SK-N-SH treated with all-trans-retinoic acid at 6 μM for 48 hours (cell line): Measurements from ENCODE around the gene ZAP70.

Experiments used
- ATAC-seq: fragments of 200-7000 bp; cut with Tn5 transposase; 3 replicates; pipeline ENCODE4 v1.9.1; 2020; ENCODE audit warnings: mild to moderate bottlenecking, moderate library complexity
- ARNTL ChIP-seq: fragments of 450-650 bp; formaldehyde crosslinking; IDR thresholded peaks from 2 replicates; pipeline ENCODE4 v1.5.0; 2020; ENCODE audit warnings: low read depth, mild to moderate bottlenecking, moderate library complexity, borderline replicate concordance
- BACH2 ChIP-seq: fragments of 250-450 bp; sonication (Bioruptor Pico); IDR thresholded peaks from 2 replicates; pipeline ENCODE4 v1.9.0; 2021; ENCODE audit warnings: mild to moderate bottlenecking, borderline replicate concordance
- CSDC2 ChIP-seq: fragments of 250-450 bp; sonication (Bioruptor Pico); IDR thresholded peaks from 2 replicates; pipeline ENCODE4 v1.5.0; 2020; ENCODE audit warnings: mild to moderate bottlenecking, moderate library complexity
- CSRNP3 ChIP-seq: fragments of 250-450 bp; sonication (Bioruptor Pico); IDR thresholded peaks from 2 replicates; pipeline ENCODE4 v1.5.1; 2021; ENCODE audit warnings: mild to moderate bottlenecking, moderate library complexity
- ESRRG ChIP-seq: fragments of 250-450 bp; sonication (Bioruptor Pico); IDR thresholded peaks from 2 replicates; pipeline ENCODE4 v1.6.1; 2021; ENCODE audit warnings: mild to moderate bottlenecking
- GLIS3 ChIP-seq: fragments of 250-450 bp; sonication (Bioruptor Pico); IDR thresholded peaks from 2 replicates; pipeline ENCODE4 v1.5.0; 2020; ENCODE audit warnings: mild to moderate bottlenecking, moderate library complexity
- ISL1 ChIP-seq: fragments of 250-450 bp; sonication (Bioruptor Pico); IDR thresholded peaks from 2 replicates; pipeline ENCODE4 v2.1.2; 2022; ENCODE audit warnings: mild to moderate bottlenecking, moderate library complexity
- OSR1 ChIP-seq: fragments of 250-450 bp; sonication (Bioruptor Pico); IDR thresholded peaks from 2 replicates; pipeline ENCODE4 v1.8.0; 2022; ENCODE audit warnings: moderate library complexity, mild to moderate bottlenecking, inconsistent platforms
- POU6F1 ChIP-seq: fragments of 250-450 bp; sonication (Bioruptor Pico); IDR thresholded peaks from 2 replicates; pipeline ENCODE4 v1.8.0; 2021; ENCODE audit warnings: low read depth, mild to moderate bottlenecking, moderate library complexity, borderline replicate concordance
- PPARA ChIP-seq: fragments of 250-450 bp; sonication (Bioruptor Pico); IDR thresholded peaks from 2 replicates; pipeline ENCODE4 v1.5.0; 2020; ENCODE audit warnings: mild to moderate bottlenecking, borderline replicate concordance
- RARB ChIP-seq: fragments of 250-450 bp; sonication (Bioruptor Pico); IDR thresholded peaks from 2 replicates; pipeline ENCODE4 v1.8.0; 2021; ENCODE audit warnings: mild to moderate bottlenecking, moderate library complexity
- TCF4 ChIP-seq: fragments of 250-450 bp; sonication (Bioruptor Pico); IDR thresholded peaks from 2 replicates; pipeline ENCODE4 v1.8.0; 2021; ENCODE audit warnings: mild to moderate bottlenecking, moderate library complexity, borderline replicate concordance
- TOX ChIP-seq: fragments of 250-450 bp; sonication (Bioruptor Pico); IDR thresholded peaks from 2 replicates; pipeline ENCODE4 v1.8.0; 2021; ENCODE audit warnings: mild to moderate bottlenecking, moderate library complexity, borderline replicate concordance
- TSHZ2 ChIP-seq: fragments of 250-450 bp; sonication (Bioruptor Pico); IDR thresholded peaks from 2 replicates; pipeline ENCODE4 v1.5.0; 2020; ENCODE audit warnings: mild to moderate bottlenecking, moderate library complexity
- ZC3H10 ChIP-seq: fragments of 250-450 bp; sonication (Bioruptor Pico); IDR thresholded peaks from 2 replicates; pipeline ENCODE4 v1.5.1; 2021; ENCODE audit warnings: mild to moderate bottlenecking, moderate library complexity
- ZFP3 ChIP-seq: fragments of 250-450 bp; sonication (Bioruptor Pico); IDR thresholded peaks from 2 replicates; pipeline ENCODE4 v1.5.0; 2020; ENCODE audit warnings: mild to moderate bottlenecking, moderate library complexity
- ZFP30 ChIP-seq: fragments of 450-650 bp; formaldehyde crosslinking; IDR thresholded peaks from 2 replicates; pipeline ENCODE4 v1.5.0; 2022; ENCODE audit warnings: mild to moderate bottlenecking, moderate library complexity
- ZNF565 ChIP-seq: fragments of 450-650 bp; formaldehyde crosslinking; conservative IDR thresholded peaks from 2 replicates; pipeline ENCODE4 v1.5.0; 2020; ENCODE audit warnings: low read depth, mild to moderate bottlenecking, moderate library complexity
- ZNF70 ChIP-seq: fragments of 450-650 bp; formaldehyde crosslinking; IDR thresholded peaks from 2 replicates; pipeline ENCODE4 v1.5.0; 2020; ENCODE audit warnings: mild to moderate bottlenecking, moderate library complexity
- ZNF8 ChIP-seq: fragments of 450-650 bp; formaldehyde crosslinking; IDR thresholded peaks from 2 replicates; pipeline ENCODE4 v1.5.0; 2020; ENCODE audit warnings: mild to moderate bottlenecking, moderate library complexity
- TF ChIP-seq, protein P1 (sequence below): fragments of 250-450 bp; sonication (Bioruptor Pico); IDR thresholded peaks from 2 replicates; pipeline ENCODE4 v1.8.0; 2020; ENCODE audit warnings: mild to moderate bottlenecking, moderate library complexity, borderline replicate concordance
- TF ChIP-seq, protein P2 (sequence below): fragments of 250-450 bp; sonication (Bioruptor Pico); IDR thresholded peaks from 2 replicates; pipeline ENCODE4 v1.5.1; 2020; ENCODE audit warnings: low read depth, mild to moderate bottlenecking, moderate library complexity

ZAP70 gene

GRCh38 chr2:97736608-97737330 lies 23.4 kb downstream of the ZAP70 start:
- TF ChIP-seq TCF4 (CRISPR knock-in tag) (no peak), CSRNP3 (CRISPR knock-in tag) (no peak), TOX (CRISPR knock-in tag) (no peak), PPARA (CRISPR knock-in tag) (no peak), ZFP3 (CRISPR knock-in tag) (no peak), OSR1 (CRISPR knock-in tag) (no peak), BACH2 (CRISPR knock-in tag) (no peak), ISL1 (CRISPR knock-in tag) (no peak), ARNTL (CRISPR knock-in tag) (no peak), ZNF565 (CRISPR knock-in tag) (no peak), ZNF70 (CRISPR knock-in tag) (no peak), RARB (no peak)
- TF ChIP-seq, protein P1, sequence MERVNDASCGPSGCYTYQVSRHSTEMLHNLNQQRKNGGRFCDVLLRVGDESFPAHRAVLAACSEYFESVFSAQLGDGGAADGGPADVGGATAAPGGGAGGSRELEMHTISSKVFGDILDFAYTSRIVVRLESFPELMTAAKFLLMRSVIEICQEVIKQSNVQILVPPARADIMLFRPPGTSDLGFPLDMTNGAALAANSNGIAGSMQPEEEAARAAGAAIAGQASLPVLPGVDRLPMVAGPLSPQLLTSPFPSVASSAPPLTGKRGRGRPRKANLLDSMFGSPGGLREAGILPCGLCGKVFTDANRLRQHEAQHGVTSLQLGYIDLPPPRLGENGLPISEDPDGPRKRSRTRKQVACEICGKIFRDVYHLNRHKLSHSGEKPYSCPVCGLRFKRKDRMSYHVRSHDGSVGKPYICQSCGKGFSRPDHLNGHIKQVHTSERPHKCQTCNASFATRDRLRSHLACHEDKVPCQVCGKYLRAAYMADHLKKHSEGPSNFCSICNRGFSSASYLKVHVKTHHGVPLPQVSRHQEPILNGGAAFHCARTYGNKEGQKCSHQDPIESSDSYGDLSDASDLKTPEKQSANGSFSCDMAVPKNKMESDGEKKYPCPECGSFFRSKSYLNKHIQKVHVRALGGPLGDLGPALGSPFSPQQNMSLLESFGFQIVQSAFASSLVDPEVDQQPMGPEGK, result no peak
- TF ChIP-seq, protein P2, sequence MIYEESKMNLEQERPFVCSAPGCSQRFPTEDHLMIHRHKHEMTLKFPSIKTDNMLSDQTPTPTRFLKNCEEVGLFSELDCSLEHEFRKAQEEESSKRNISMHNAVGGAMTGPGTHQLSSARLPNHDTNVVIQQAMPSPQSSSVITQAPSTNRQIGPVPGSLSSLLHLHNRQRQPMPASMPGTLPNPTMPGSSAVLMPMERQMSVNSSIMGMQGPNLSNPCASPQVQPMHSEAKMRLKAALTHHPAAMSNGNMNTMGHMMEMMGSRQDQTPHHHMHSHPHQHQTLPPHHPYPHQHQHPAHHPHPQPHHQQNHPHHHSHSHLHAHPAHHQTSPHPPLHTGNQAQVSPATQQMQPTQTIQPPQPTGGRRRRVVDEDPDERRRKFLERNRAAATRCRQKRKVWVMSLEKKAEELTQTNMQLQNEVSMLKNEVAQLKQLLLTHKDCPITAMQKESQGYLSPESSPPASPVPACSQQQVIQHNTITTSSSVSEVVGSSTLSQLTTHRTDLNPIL (CRISPR knock-in tag), result no peak
- no peak for ATAC-seq

- TF ChIP-seq ISL1 (CRISPR knock-in tag), result no peak
- no peak for TF ChIP-seq POU6F1 (CRISPR knock-in tag)
- TF ChIP-seq GLIS3, result no peak
- ATAC-seq, result no peak
Observed at GRCh38 chr2:97737421-97738178, 24.2 kb downstream of the ZAP70 start.

DNA sequence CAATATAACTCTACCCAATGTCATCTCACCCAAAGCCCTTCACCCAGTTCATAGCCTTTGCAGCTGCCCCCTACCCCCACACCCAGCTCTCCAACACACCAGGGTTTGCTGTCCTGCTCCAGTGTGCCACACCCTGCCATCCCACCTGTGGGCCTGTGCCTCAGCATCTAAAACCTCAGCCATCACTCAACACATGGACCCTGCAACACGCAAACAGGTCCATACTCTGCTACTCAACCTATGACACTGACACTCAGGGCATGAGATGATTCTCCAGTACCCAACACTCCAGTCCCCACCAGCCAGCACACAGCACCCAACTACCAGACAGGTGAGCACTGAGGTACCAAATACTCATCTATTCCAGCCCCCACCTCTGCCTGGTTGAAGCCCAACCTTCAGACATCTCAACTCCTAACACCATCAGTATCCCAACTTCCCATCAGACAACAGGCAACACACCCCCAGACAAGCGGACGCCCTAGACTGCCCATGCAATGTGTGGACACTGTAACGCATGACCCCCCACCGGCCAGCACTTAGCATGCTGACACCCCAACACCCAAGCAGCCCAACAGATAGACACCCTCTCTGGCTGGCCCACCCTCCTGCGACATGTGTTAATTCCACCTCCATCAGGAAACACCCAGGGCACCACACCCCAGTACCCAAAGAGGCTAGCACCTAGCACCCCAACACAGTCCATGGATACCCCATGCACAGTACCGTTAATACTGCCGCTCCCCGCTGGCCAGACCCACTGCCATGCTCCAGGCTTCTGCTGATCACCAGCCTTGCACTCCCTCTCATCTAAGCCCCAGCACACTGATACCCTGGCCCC lies 25.0 kb downstream of the ZAP70 start:
- ATAC-seq, result no peak
- TF ChIP-seq PPARA (CRISPR knock-in tag), result no peak
- no peak for TF ChIP-seq TOX (CRISPR knock-in tag)
- TF ChIP-seq, protein P1, result no peak
- no peak for TF ChIP-seq GLIS3
- no peak for TF ChIP-seq RARB
- TF ChIP-seq ZNF8 (CRISPR knock-in tag), result no peak
- no peak for TF ChIP-seq TSHZ2 (CRISPR knock-in tag)
- TF ChIP-seq ESRRG (CRISPR knock-in tag), result no peak
- TF ChIP-seq ZFP30, result no peak
- TF ChIP-seq ZC3H10 (CRISPR knock-in tag), result no peak
- TF ChIP-seq CSDC2 (CRISPR knock-in tag), result no peak
- TF ChIP-seq CSRNP3 (CRISPR knock-in tag), result no peak
- no peak for TF ChIP-seq ISL1 (CRISPR knock-in tag)
- no peak for TF ChIP-seq OSR1 (CRISPR knock-in tag)
